Measurements from ENCODE around the gene ZBTB40.

ZBTB40 gene

DNA sequence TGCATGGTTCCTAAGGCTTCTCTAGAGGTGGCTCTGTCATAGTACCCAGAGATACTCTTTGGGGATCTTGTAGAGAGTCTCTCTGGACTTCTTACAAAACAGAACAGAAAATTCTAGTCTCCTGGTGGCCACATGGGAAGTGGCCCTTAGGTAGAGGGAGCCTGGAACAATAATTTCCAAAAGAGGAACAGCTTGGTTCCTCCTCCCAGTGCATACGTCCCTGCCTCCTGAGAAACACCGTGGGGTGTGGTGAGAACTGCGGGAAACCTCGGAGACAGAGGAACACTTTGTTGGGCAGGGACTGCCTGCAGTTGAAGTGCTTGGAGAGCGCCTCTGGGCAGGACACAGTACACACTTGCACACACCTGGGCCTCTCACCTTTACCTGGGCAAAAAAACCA, 72.8 kb downstream of the ZBTB40 start:
- Mint-ChIP-seq H3K4me3 (no peak overlapping the region), H3K36me3 (peaks cover 75% of the 10 kb centered on the region), H3K4me1 (no peaks in the 10 kb centered on the region), H3K27ac (no peak overlapping the region), H3K9me3 (no peaks in the 10 kb centered on the region)
- ATAC-seq: no peak
- no peak for DNase-seq (ENCODE audit: low spot score in 2 of 2)

DNA sequence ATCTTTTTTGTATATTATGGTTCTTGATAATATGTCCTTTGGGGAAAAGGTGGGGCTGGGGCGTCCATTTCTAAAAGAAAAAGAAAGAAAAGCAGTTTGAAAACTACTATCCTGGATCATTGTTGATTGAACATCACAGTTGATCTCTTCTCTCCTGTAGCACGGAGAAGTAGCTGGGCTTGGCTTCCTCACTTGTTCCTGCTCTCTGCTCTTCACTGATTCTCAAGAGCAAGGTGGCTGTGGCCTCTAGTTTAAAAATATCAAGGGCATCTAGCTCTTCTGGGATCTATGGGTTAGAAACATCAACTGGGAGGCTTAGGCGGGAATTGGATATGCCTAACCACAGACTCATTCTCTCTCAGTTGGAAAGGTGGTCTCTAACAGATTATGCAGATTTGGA, 73.6 kb downstream of the ZBTB40 start:
- no peaks in the 10 kb centered on the region for H3K9me3 Mint-ChIP-seq
- H3K27ac Mint-ChIP-seq: no peak overlapping the region
- DNase-seq (ENCODE audit: low spot score in 2 of 2) (no peak), ATAC-seq (no peak)
- H3K4me3 Mint-ChIP-seq: no peak overlapping the region
- peaks cover 72% of the 10 kb centered on the region for H3K36me3 Mint-ChIP-seq
- no peaks in the 10 kb centered on the region for H3K4me1 Mint-ChIP-seq

- Mint-ChIP-seq H3K27ac (no peak overlapping the region), H3K36me3 (peaks cover 72% of the 10 kb centered on the region), H3K4me3 (no peak overlapping the region), H3K4me1 (no peaks in the 10 kb centered on the region), H3K9me3 (no peaks in the 10 kb centered on the region)
- no peak for DNase-seq (ENCODE audit: low spot score in 2 of 2)
- ATAC-seq: no peak
These were observed 74.0 kb downstream of the ZBTB40 start for GRCh38 chr1:22525646-22526045.

- no peak for DNase-seq (ENCODE audit: low spot score in 2 of 2)
- Mint-ChIP-seq H3K4me3 (no peak overlapping the region), H3K9me3 (no peaks in the 10 kb centered on the region), H3K27ac (no peak overlapping the region), H3K4me1 (no peaks in the 10 kb centered on the region), H3K36me3 (peaks cover 68% of the 10 kb centered on the region)
- ATAC-seq: no peak
These were observed 74.4 kb downstream of the ZBTB40 start for GRCh38 chr1:22526098-22526497.

DNA sequence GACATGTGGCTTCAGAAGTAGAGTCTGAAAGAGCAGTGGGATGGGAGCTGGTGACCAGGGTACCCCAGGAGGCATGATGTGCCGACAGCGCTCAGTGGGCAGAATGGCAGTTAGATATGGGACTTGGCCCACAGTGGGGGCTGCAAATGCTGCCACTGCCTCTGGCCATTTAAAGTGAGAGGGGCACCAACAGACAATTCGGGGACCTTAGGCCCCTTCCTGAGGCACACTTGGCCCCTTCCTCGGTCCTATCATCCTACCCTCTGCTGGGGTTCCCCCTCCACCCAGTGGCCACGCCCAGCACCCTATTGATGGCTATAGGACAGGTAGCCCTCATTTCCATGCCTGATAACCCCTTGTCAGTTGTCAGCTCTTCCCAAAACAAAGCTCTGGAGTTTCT, 75.0 kb downstream of the ZBTB40 start:
- no peak for DNase-seq (ENCODE audit: low spot score in 2 of 2)
- Mint-ChIP-seq H3K4me1 (no peaks in the 10 kb centered on the region), H3K9me3 (no peaks in the 10 kb centered on the region), H3K4me3 (no peak overlapping the region), H3K27ac (no peak overlapping the region), H3K36me3 (peaks cover 62% of the 10 kb centered on the region)
- no peak for ATAC-seq

DNA sequence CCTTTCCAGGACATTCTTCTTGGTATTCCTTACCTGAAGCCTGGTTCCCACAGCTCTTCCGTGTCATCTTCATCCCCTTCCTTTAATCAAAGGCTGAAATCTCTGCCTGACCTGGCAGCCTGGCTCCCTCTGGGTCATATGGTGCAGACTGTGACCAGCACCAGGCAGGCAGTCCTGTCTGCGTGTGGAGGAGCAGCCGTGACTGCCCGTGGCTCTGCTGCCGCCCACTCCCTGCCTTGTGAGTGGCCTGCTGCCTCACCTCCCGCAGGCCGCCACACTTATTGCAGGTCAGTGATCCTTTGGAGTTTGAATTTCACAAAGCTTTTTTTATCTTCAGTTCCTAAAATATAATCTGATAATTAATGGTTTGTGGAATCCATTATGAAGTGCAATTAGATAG, 75.5 kb downstream of the ZBTB40 start:
- no peak overlapping the region for H3K27ac Mint-ChIP-seq
- H3K9me3 Mint-ChIP-seq: no peaks in the 10 kb centered on the region
- ATAC-seq: no peak
- no peak for DNase-seq (ENCODE audit: low spot score in 2 of 2)
- no peaks in the 10 kb centered on the region for H3K4me1 Mint-ChIP-seq
- peaks cover 58% of the 10 kb centered on the region for H3K36me3 Mint-ChIP-seq
- H3K4me3 Mint-ChIP-seq: no peak overlapping the region

DNA sequence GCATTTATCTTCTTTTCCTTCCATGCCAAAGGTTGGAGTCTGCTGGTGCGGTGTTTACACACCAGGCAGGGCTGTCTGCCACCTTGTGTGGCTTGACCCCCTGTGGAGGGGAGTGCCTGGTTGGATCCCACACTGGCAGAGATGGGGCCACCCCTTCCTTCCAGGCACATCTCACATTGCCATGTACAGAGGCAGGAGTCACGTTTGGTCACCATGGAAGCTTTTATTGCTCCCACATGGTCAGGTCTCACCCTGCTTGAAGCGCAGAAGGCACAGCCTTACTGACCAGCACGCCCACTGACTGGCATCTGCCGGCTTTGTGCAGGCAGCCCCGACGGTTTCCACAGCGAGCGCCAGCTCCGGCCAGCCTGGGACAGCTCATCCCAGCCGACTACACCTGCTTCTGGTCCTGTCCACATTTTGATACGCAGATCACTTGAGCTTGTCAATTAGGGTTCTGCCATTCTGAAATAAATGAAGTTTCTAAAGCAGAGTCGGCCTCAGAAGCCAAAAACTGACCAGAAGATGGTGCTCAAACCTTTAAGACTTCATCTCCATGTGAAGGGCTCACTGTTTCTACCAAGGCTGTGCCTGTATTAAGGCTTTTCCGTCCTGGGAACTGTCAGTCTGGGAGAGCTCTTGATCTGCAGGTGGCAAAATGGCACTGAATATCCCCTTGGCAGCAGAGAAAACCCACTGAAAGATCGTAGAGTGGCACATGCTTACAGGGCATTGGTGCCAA, 76.1 kb downstream of the ZBTB40 start:
- H3K4me3 Mint-ChIP-seq: no peak overlapping the region
- H3K27ac Mint-ChIP-seq: no peak overlapping the region
- no peaks in the 10 kb centered on the region for H3K9me3 Mint-ChIP-seq
- peaks cover 51% of the 10 kb centered on the region for H3K36me3 Mint-ChIP-seq
- ATAC-seq (no peak), DNase-seq (ENCODE audit: low spot score in 2 of 2) (no peak)
- H3K4me1 Mint-ChIP-seq: no peaks in the 10 kb centered on the region

DNA sequence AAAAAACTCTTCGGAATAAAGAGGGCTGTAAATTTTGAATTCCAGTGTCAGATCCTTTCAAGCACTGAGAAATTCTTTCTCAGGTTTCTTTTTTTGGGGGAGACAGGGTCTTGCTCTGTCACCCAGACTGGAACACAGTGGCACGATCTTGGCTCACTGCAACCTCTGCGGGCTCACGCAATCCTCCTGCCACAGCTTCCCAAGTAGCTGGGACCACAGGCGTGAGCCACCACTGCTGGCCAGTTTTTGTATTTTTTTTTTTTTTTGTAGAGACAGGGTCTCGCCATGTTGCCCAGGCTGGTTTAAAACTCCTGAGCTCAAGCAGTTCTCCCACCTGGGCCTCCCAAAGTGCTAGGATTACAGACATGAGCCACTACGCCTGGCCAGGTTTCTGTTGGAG, 76.8 kb downstream of the ZBTB40 start:
- no peak for DNase-seq (ENCODE audit: low spot score in 2 of 2)
- Mint-ChIP-seq H3K4me1 (no peaks in the 10 kb centered on the region), H3K36me3 (peaks cover 44% of the 10 kb centered on the region), H3K4me3 (no peak overlapping the region), H3K9me3 (no peaks in the 10 kb centered on the region), H3K27ac (no peak overlapping the region)
- no peak for ATAC-seq

DNA sequence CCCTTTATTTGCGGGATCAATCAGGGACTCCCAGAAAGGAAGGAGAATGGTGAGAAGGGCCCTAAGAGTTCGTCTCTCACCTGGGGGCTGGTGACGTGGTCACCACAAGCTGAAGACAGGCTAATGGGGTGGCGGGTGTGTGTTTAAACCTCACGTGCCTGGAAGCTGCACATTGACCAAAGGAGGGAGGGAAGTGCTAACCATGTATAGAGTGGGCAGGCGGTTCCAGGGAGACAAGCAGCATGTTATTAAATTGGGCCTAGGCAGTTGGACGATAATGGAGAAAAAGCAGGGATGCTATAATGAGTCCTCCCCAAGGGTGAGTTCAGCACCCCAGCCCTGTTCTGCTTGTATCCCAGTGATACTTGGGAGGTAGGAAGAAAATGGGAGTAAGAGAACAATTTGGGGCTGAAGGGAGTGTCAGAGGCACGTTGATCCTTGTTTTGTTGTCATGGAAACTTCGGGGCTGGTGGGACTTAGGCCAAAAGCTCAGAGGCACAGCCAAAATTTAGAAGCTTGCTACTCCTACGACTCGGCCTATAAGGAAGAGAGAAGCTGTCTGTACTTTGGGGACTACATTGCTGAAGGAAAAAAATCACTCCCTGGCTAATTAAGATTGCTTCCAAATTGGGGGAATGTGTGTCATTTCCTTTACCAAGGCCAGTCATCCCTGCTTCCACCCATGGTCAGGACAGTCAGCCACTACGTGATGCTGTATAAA, 78.4 kb downstream of the ZBTB40 start:
- Mint-ChIP-seq H3K36me3 (peaks cover 35% of the 10 kb centered on the region), H3K4me1 (no peaks in the 10 kb centered on the region)

DNA sequence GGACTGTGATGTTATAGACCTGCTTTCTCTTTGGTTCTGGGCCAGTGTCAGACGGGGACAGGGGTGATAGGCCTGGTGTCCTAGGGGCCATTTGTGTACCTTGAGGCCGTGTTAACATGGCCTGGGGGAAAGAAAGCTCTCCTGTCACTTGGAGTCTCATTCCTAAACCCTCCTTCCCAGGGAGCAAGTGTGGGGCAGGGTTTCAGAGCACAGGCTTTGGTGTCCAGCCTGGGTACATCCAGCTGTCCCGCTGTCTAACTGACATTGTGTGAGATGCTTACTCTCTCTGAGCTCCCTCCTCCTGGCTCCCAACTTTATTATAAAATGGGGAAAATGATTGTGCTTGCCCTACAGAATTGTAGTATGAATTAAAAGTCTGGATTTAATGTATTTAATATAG, 79.1 kb downstream of the ZBTB40 start:
- Mint-ChIP-seq H3K36me3 (peaks cover 31% of the 10 kb centered on the region), H3K27ac (no peak overlapping the region), H3K4me3 (no peak overlapping the region), H3K9me3 (no peaks in the 10 kb centered on the region), H3K4me1 (no peaks in the 10 kb centered on the region)
- DNase-seq (ENCODE audit: low spot score in 2 of 2): no peak
- no peak for ATAC-seq

More for the DNA sequence above, 78.4 kb downstream of the ZBTB40 start:
- Mint-ChIP-seq H3K9me3 (no peaks in the 10 kb centered on the region), H3K4me3 (no peak overlapping the region), H3K27ac (no peak overlapping the region)
- ATAC-seq (no peak), DNase-seq (ENCODE audit: low spot score in 2 of 2) (no peak)

- Mint-ChIP-seq H3K27ac (peak overlapping the region; percentile 8), H3K9me3 (no peaks in the 10 kb centered on the region), H3K4me3 (no peak overlapping the region), H3K4me1 (no peaks in the 10 kb centered on the region), H3K36me3 (peaks cover 33% of the 10 kb centered on the region)
- ATAC-seq (no peak), DNase-seq (ENCODE audit: low spot score in 2 of 2) (no peak)
These were observed 79.6 kb downstream of the ZBTB40 start for GRCh38 chr1:22531251-22531650.

GRCh38 chr1:22533244-22533895, 81.7 kb downstream of the ZBTB40 start:
- peaks cover 7% of the 10 kb centered on the region for H3K4me1 Mint-ChIP-seq
- no peak overlapping the region for H3K27ac Mint-ChIP-seq

DNA sequence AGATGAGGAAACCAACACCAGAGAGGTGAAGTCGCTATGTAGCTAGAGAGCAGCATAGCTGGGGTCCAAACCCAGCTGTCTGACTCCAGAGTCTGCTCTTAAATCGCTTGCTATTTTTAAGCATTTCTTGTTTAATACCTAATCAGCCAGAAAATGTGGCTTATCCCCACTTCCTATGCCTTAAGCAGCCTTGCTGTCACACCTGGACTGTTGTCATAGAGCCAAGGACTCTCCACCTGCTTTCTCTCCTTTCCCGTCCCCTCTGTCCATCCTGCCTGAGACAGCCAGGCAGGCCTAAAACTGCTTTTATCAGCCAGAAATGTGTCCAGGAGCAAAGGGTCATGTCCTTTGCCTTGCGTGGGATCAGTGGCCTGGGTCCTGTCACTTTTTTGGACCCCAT, 83.3 kb downstream of the ZBTB40 start:
- Mint-ChIP-seq H3K4me3 (no peak overlapping the region), H3K36me3 (peaks cover 13% of the 10 kb centered on the region), H3K27ac (no peak overlapping the region), H3K9me3 (no peaks in the 10 kb centered on the region), H3K4me1 (peaks cover 19% of the 10 kb centered on the region)
- ATAC-seq: no peak
- no peak for DNase-seq (ENCODE audit: low spot score in 2 of 2)

More at GRCh38 chr1:22533244-22533895, 81.7 kb downstream of the ZBTB40 start:
- H3K9me3 Mint-ChIP-seq: no peaks in the 10 kb centered on the region
- H3K4me3 Mint-ChIP-seq: no peak overlapping the region
- H3K36me3 Mint-ChIP-seq: peaks cover 13% of the 10 kb centered on the region
- no peak for DNase-seq (ENCODE audit: low spot score in 2 of 2)
- ATAC-seq: no peak

- H3K4me3 Mint-ChIP-seq: no peak overlapping the region
- H3K4me1 Mint-ChIP-seq: peaks cover 19% of the 10 kb centered on the region
- peaks cover 13% of the 10 kb centered on the region for H3K36me3 Mint-ChIP-seq
- H3K27ac Mint-ChIP-seq: no peak overlapping the region
- no peaks in the 10 kb centered on the region for H3K9me3 Mint-ChIP-seq
- ATAC-seq (no peak), DNase-seq (ENCODE audit: low spot score in 2 of 2) (no peak)
These were observed 83.7 kb downstream of the ZBTB40 start for GRCh38 chr1:22535399-22535798.

- DNase-seq (ENCODE audit: low spot score in 2 of 2) (no peak), ATAC-seq (no peak)
- Mint-ChIP-seq H3K4me3 (no peak overlapping the region), H3K36me3 (peaks cover 13% of the 10 kb centered on the region), H3K9me3 (no peaks in the 10 kb centered on the region), H3K4me1 (peaks cover 19% of the 10 kb centered on the region), H3K27ac (no peak overlapping the region)
These were observed 84.9 kb downstream of the ZBTB40 start for GRCh38 chr1:22536506-22536905.
